Iris pigment epithelial cell (primary cell): Measurements from ENCODE around the gene APOL1.
A peak's percentile ranks its signal among the peaks of the same experiment; 100 is the strongest.

Source experiments
- DNase-seq: peaks from one replicate; pipeline ENCODE4 v3.0.0-alpha.2; 2011; ENCODE audit warnings: low read depth

APOL1 gene

GRCh38 chr22:36311386-36312085 lies 58.6 kb downstream of the APOL1 start:
- peak; percentile 36 for DNase-seq

- no peak for DNase-seq
Measured at GRCh38 chr22:36315325-36315724, 62.4 kb downstream of the APOL1 start.

GRCh38 chr22:36316419-36316818 lies 63.5 kb downstream of the APOL1 start:
- DNase-seq, result no peak
